Stimulated activated CD4-positive, alpha-beta T cell treated with anti-CD3 and anti-CD28 coated beads, Interleukin-12 subunit alpha, Interleukin-12 subunit beta, amount 100 ng/mL, for 48 hours (primary cell): ENCODE data around the gene CENPP.
"Not testable (repeated sequence)": the region's sequence is repeated elsewhere in the genome, so short reads cannot be mapped to it uniquely, and the experiment has no call there.

Experiments used
- DNase-seq, 3 donors: peaks; one replicate each; pipeline ENCODE4 v3.0.0-alpha.2; 2020; ENCODE audit warnings: low read depth in 2 of 3, low spot score in 1 of 3

Gene CENPP

GRCh38 chr9:92589923-92590322, 264.2 kb downstream of the CENPP start:
- no peak for DNase-seq

DNA sequence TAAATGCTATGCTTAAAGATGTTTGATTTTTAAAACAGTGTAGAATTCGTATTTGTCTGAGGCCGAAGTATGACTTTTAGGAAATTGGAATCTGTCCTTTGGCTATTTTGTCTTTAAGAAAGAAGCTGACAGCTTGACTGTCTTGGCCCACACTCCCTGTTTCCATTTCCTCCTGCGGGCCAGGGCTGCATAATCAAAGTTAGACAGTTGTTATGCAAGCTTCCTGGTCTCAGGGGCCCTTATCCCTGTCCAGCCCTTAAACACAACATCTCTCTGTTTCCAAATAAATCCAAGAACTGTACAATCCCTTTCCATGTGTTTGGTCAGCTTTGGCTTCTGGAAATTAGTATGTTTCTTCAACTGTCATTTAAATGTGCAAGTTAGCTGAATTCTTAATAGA, 264.6 kb downstream of the CENPP start:
- no peak for DNase-seq

GRCh38 chr9:92592537-92592936, 266.8 kb downstream of the CENPP start:
- DNase-seq: no peak

- no peak for DNase-seq
These were observed 267.5 kb downstream of the CENPP start for GRCh38 chr9:92592946-92593861.

DNA sequence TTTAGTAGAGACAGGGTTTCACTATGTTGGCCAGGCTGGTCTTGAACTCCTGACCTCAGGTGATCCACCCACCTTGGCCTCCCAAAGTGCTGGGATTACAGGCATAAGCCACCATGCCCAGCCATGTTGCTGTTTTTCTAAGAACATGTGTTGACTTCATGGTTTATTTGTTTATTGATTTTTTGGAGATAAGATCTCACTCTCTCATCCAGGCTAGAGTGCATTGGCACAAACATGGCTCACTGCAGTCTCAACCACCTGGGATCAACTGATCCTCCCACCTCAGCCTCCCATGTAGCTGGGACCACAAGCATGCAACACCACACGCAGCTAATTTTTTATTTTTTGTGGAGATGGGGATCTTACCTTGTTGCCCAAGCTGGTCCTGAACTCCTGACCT, 269.3 kb downstream of the CENPP start:
- DNase-seq: not testable (repeated sequence)

DNA sequence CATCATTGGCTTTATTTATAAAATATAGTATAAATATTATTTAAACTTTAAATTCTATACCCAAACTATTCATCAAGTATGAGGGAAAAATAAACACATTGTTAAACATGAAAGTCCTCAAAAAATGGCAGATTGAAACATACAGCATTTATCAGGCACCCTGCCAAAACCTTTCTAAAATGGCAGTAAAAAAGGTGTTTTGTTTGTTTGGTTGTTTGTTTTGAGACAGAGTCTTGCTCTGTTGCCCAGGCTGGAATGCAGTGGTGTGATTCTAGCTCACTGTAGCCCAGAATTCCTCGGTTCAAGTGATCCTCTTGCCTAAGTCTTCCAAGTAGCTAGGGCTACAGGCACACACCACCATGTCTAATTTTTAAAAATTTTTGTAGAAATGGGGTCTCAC, 270.2 kb downstream of the CENPP start:
- no peak for DNase-seq

GRCh38 chr9:92598382-92598781, 272.6 kb downstream of the CENPP start:
- DNase-seq: no peak

- no peak for DNase-seq
These were observed 274.2 kb downstream of the CENPP start for GRCh38 chr9:92599938-92600461.

DNA sequence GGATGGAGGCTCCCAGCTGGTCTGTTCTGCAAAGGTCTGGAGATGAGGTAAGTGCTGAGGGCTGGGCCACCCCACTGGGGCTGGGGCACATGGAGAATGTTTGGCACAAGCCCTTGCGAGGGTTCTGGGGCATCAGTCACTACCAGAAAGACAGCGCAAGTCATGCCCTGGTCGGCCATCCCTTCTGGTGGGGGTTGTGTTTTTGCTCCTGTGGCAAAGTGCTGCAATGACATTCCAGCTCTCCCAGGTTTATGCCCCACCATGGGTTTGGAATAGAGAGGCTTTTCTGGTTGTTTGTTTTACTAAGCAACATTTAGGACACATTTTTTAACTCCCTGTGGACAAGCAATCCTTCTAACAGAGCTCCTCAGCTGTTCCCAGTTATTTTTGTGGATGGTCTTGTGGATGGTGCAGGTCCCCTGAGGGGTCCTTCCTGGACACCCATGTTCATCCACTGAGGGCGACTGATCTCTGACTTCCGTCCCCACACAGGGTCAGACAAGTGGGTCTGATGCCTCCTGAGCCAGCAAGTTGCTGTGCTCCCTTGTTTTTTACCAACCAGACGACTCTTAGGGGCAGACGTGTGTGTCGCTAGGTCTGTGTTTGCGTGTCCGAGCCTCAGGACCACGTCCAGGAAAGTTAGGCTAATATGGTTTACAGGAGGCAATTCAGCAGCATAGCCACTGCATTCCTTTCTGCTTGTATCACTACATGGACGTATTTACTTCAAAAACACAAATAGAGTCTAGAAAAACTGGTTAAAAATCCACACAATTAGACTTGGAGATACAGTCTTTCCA, 274.9 kb downstream of the CENPP start:
- no peak for DNase-seq

- no peak for DNase-seq
These were observed 275.7 kb downstream of the CENPP start for GRCh38 chr9:92601451-92601850.

DNA sequence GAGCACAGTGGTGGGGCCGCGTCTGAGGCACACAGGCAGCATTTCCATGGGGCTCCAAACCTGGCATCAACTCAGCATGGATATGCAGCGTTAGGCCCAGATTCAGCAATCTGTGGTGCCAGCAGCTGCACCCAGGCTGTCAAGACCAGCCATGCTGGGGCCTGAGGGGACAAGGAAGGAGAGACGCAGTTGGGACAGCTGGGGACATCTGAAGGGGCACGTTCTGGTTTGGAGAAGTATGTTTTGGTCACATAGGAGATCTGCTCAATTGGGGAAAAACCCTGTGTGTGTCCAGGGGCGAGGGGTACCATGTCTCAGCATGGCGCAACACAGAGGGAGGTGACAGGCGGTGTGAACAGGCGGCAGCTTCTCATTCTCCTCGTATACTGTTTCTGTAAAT, 276.7 kb downstream of the CENPP start:
- no peak for DNase-seq

- no peak for DNase-seq
These were observed 277.3 kb downstream of the CENPP start for GRCh38 chr9:92603100-92603499.

GRCh38 chr9:92603990-92604389, 278.2 kb downstream of the CENPP start:
- DNase-seq: no peak

DNA sequence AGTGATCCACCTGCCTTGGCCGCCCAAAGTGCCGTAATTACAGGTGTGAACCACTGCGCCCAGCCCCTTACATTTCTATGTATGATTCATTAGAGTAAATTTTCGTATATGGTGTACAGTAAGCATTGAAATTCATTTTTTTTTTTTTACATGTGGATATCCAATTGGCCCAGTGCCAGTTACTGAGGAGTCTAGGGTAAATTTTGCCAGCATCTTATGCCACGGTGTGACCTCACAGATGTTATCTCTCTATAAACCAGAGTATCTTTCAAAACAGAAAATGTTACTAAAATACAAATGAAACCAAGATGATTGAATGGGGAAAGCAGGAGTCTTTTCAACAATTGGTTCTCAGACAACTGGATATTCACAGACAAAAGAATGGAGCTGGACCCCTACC, 279.5 kb downstream of the CENPP start:
- DNase-seq: no peak

GRCh38 chr9:92607088-92607487, 281.3 kb downstream of the CENPP start:
- DNase-seq: no peak

GRCh38 chr9:92607773-92608172, 282.0 kb downstream of the CENPP start:
- DNase-seq: no peak

GRCh38 chr9:92608241-92608908, 282.6 kb downstream of the CENPP start:
- no peak for DNase-seq

DNA sequence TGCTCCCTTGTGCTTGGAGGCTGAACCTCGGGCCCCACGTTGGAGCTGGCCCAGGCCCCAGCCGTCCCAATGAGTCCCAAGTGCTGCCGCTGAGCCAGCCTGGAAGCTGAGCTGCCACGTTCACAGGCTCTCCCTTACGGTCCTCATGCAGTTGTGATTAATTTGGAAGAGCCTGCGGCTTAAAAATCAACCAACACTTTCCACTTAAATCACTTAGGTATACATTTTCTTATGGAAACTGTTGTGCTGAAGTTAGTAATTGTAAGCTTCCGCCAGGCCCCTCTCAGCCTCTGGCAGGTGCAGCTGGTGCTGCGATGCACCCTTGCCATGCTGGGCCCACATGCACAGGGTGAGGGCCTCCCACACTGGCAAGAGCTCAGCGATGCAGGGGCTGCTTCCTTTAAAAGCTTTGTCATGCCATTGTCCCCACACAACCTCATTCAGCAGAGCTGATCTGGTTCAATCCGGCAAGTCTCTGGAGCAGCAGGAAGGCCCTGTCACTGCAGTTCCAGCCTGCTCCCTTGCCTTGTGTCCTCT, 283.2 kb downstream of the CENPP start:
- DNase-seq: no peak

GRCh38 chr9:92610470-92611420, 285.0 kb downstream of the CENPP start:
- no peak for DNase-seq
